ENCODE data around the gene EFNB2.

Gene EFNB2

GRCh38 chr13:106440866-106441265 lies 94.6 kb downstream of the EFNB2 start (continued):
- TF ChIP-seq SCRT1 (tag by site-specific recombination; IDR thresholded peaks at IDR 0.05; ENCODE audit: borderline replicate concordance) (0 out of 2 replicates have a peak, but pooled peaks have one; percentile 42), ZNF645 (tag by site-specific recombination; IDR thresholded peaks at IDR 0.05) (no peak), RBAK (tag by site-specific recombination; IDR thresholded peaks at IDR 0.05) (no peak), TCF7L2 (IDR thresholded peaks at IDR 0.05; ENCODE audit: borderline replicate concordance, low read depth, low read length) (no peak), INSM2 (tag by site-specific recombination; IDR thresholded peaks at IDR 0.05) (no peak), ZNF223 (tag by site-specific recombination; IDR thresholded peaks at IDR 0.05) (0 out of 2 replicates have a peak, but pooled peaks have one; percentile 35), ZBTB1 (tag by site-specific recombination; IDR thresholded peaks at IDR 0.05) (no peak), ZNF2 (tag by site-specific recombination; IDR thresholded peaks at IDR 0.05) (no peak), ZNF518A (tag by site-specific recombination; conservative IDR thresholded peaks at IDR 0.05; ENCODE audit: low read depth) (no peak), SALL2 (tag by site-specific recombination; IDR thresholded peaks at IDR 0.05; ENCODE audit: borderline replicate concordance) (no peak), ZNF501 (tag by site-specific recombination; IDR thresholded peaks at IDR 0.05) (no peak), ZSCAN18 (tag by site-specific recombination; IDR thresholded peaks at IDR 0.05) (no peak), ZNF624 (tag by site-specific recombination; IDR thresholded peaks at IDR 0.05) (no peak), ATF2 (tag by site-specific recombination; IDR thresholded peaks at IDR 0.05; ENCODE audit: low read depth) (no peak), SETDB1 (IDR thresholded peaks at IDR 0.05; ENCODE audit: insufficient read length, low read length) (no peak), ZNF747 (tag by site-specific recombination; IDR thresholded peaks at IDR 0.05) (no peak), ZBTB49 (tag by site-specific recombination; IDR thresholded peaks at IDR 0.05; ENCODE audit: low read depth) (no peak), ZNF560 (tag by site-specific recombination; IDR thresholded peaks at IDR 0.05; ENCODE audit: borderline replicate concordance) (no peak), PRDM1 (tag by site-specific recombination; IDR thresholded peaks at IDR 0.05) (no peak), ZBTB17 (tag by site-specific recombination; IDR thresholded peaks at IDR 0.05) (no peak), ZNF623 (tag by site-specific recombination; IDR thresholded peaks at IDR 0.05) (no peak), ZNF701 (tag by site-specific recombination; IDR thresholded peaks at IDR 0.05) (no peak), ZNF580 (tag by site-specific recombination; IDR thresholded peaks at IDR 0.05) (no peak), PATZ1 (tag by site-specific recombination; IDR thresholded peaks at IDR 0.05) (no peak)
